NCI-H345 treated with DMSO at 0.1 percent for 48 hours (cell line): Measurements from ENCODE around the gene IMMP2L.
"Not testable (repeated sequence)": the region's sequence is repeated elsewhere in the genome, so short reads cannot be mapped to it uniquely, and the experiment has no call there.

ENCODE experiments used
- DNase-seq: peaks from one replicate; lab custom pipeline; 2025; ENCODE audit not compliant: unreplicated experiment; lab: John Stamatoyannopoulos, UW

Gene IMMP2L

DNA sequence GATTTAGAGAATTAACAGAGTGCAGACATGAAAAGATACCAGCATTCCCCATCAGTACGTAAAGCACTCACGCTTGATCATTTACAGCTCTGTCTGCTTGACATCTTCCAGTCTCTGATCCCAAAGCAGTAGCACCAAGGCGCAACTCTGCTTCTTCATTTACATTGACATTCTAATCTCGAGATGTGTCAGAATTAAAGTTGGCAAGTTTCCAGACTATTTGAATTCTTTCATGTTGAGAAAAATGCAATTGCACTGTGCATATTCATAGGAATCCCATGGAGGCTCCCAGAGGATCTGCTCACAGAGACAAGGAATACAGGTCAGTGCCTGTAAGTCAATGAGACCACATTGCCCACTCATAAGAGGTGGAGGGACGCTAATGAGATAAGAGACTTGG, 287.4 kb downstream of the IMMP2L start:
- no peak for DNase-seq

DNA sequence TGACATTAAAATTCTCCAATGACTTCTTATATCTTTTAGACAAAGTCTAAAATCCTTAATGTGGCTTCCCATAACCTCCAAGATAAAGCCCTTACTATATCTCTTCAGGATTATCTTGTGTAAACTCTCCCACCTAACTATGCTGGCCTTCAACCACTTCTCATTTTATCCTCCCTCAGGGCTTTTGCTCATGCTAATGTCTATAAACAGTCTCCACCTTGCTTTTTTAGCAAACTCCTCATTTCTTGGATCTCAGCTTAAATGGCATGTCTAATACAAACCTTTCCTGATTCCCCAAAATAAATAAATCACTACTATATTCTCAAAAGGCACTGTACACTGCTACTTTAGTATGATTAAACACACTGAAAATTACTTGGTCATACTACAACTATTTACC, 290.2 kb downstream of the IMMP2L start:
- no peak for DNase-seq

DNA sequence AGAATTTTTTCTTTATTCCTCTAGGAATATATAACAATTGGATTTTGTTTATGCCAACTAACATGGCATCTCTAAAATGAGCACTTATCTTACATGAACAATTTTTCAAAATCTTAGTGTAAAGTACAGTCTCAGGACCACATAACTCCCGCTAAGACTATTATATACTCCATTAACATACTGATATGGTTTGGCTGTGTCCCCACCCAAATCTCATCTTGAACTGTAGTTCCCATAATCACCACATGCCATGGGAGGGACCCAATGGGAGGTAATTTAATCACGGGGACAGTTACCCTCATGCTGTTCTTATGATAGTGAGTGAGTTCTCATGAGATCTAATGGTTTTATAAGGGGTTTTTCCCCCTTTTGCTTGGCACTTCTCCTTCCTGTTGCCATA, 291.5 kb downstream of the IMMP2L start:
- not testable (repeated sequence) for DNase-seq

DNA sequence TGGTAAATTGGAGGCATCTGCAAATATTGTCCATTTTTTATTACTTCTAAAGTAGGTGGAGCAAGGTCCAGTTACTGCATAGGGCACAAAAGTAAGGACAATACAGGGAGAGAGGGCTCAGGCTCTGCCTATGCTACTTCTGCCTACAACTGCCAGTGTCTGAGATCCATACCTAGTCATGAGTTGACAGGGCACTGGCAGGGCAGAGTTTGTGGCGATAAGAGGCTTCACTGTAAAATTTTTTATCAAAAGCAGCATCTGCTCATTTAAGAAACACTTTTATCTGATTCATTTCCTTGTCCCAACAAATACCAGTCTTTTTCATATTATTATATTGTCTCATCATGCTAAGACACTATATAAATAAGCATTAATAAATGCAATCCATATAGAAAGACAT, 293.4 kb downstream of the IMMP2L start:
- no peak for DNase-seq

DNA sequence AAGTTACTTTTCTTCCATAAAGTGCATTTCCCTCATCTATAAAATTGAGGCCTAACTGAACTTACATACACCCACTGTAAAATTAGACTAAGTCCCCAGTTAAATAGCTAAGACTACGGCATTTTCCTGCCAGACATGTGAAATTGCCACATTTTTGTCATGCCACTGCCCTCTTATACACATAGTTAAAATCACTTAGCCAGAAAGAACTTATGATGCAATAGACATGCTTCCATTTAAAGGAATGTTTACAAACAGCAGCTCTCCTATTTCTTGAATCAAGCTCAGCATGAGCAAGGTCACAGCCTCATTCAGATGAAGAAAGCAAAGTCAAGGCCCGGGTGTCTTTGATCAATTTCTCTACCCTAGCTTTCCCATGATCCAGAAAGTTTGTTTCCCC, 295.7 kb downstream of the IMMP2L start:
- no peak for DNase-seq

DNA sequence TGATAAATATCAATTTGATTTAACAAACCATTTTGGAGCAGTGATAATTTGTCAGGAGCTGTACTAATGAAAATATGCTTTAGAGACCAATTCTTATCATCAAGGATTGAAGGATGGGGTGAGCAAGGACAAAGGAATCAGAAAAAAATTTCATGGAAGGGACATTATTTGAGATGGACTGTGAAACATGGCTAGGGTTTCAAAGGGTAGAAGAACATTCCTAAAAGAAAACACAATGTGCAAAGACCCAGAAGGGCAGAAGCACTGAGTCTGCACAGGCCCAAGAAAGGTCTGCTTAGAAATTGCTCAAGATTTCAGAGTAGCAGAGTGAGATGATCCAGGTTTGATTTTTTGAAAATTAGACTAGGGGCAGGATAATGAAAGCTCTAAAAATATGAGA, 296.9 kb downstream of the IMMP2L start:
- no peak for DNase-seq

DNA sequence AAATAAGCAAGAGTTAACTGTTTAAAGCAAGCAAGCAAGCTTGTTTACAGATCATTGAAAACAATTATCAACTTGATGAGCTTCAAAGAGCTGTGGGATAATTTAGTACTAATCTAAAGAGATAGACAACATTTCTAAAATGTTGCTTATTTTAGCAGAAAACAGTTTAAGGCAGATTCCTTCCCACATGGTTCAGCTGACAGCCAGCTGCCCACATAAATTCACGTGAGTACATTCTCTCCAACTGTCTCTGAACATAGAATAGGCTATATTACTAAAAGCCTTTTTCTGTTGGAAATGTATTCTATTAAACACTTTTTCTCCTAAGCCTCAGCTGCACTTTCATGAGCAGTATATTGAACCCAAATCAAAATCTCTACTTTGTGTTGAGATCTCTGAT, 297.3 kb downstream of the IMMP2L start:
- DNase-seq = no peak

DNA sequence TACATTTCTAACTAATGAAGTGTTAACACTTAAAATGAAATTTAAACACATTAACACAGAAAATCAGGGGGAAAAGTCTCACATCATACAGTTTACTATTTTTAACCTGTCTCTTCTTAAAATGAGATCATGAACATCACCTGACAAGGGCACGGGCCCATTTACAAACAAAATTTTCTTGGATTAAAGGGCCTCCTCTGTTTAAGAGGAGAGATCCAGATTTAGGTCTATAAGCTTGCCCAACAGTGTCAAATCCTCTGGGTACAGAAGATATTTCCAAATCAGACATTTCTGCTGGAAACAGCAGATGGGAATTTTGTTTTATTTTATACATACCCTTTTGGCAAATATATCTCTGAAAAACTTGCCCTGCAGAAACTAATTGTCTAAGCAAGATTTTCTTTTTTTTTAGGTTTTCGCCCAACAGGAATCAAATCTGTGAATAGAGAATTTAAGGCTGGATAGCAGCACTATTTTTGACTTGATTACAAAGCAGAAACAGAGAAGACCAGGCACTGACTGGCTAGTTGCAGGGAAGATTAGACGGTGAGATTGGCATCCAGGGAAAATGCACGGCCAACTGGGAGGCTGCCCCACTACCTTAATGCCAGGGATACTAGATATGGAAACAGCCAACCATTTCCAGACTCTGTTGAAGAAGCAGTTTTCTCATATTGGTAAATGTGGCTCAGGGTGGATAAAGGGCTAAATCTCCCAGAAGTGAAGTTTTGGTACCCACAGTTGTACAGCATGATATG, 298.0 kb downstream of the IMMP2L start:
- no peak for DNase-seq

DNA sequence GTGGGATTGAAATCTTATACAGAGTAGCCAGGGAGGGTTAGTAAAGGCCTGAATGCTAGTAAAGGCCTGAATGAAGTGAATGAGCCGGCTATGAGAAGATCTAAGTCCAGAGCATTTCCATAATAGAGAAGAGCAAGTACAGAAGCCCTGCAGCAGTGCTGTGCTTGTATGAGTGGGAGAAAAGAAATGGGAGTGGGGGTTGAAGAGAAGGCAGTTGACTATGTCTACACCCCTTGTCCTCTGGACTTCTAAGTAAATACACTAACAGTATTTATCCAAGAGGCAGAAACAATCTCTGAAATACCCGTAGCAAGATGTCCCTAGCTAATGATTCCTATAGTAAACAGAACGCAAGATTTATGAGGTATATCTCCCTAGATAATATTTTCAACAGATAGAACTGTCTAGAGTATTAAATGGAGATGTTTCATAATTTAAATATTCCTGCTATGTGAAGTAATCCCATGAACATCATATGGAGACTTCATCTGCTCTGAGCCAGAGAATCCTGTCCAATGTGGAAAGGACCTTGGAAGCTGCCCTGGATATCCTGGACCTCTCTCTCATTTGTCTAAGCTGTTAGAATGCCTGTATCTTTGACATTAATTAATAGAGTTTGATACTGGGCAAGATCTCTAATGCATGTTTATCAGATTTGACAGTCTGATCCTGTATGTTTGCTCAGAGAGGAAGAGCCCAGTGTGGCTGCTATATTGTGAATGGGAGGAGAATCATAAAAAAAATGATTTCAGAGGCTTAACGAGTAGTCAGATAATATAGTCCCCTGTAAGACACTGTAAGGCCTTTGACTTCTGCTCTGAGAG, 299.8 kb downstream of the IMMP2L start:
- no peak for DNase-seq

DNA sequence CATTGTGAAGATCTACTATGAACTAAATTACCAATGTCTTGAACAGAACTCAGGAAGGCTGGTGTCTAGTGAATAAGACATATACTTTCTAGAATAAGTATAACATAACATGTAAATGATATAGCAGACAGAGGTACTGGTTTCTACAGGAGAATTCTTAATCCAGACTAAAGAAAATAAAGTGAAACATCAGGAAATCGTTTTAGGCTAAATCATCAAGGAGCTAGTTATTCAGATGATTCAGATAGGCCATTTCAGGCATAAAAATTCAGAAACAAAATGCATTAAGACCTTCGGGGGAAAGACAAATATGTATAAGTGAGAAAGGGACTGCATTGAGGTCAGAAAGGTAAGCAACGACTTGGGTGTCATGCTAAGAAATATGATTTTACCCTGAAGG, 300.8 kb downstream of the IMMP2L start:
- no peak for DNase-seq

DNA sequence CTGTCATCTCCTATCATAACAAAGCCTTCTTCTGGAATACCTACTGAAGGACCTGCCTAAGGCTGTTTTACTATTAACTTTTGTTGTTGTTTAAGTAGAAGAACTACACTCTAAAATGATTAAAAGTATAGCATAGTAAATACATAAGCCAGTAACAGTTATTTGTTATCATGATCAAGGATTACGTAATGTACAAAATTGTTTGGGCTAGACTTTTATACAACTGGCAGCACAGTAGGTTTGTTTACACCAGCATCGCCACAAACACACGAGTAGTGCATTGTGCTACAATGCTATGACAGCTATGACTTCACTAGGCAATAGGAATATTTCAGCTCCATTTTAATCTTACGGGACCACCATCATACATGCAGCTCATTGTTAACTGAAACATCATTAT, 302.3 kb downstream of the IMMP2L start:
- DNase-seq = no peak

DNA sequence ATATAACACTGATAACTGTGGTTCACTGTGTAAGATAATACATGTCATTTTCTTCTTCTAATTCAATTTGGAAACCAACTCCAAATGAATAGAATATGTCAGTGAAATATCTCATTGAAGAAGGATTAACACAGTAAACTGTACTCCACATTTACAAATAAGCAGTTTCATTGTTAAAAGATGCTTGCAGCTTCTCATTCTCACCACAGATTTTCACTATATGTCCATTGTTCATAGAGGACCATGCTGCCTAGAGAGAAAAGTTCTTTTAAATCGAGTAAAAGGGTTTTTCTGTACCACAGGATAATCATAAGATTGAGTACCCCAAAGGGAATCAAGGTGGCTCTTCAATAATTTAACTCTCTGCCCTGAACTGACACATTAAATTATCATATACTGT, 305.9 kb downstream of the IMMP2L start:
- no peak for DNase-seq

DNA sequence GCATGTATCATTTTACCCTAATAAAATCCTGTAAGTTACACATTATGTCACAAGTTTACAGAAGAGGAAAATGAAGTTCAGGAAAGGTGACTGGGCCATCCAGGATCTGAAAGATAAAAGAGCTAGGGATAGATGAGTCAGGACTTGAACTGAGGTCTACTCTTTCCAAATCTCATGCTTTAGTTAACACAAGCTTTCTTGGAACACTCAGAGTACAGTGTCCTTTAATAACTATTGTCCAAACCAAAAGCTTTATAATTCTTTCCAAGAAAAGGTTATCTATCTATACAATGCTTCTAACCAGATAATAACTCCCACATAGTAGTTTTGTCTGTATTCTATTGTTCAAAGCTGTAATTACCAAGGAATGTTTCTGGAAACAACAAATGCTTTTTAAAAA, 306.7 kb downstream of the IMMP2L start:
- DNase-seq = no peak

DNA sequence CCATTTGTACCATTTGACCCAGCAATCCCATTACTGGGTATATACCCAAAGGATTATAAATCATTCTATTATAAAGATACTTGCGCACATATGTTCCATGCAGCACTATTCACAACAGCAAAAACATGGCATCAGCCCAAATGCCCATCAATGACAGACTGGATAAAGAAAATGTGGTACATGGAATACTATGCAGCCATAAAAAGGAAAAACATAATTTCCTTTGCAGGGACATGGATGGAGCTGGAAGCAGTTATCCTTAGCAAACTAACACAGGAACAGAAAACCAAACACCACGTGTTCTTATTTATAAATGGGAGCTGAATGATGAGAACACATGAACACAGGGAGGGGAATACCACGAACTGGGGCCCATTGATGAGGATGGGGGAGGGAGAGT, 310.9 kb downstream of the IMMP2L start:
- DNase-seq = not testable (repeated sequence)

DNA sequence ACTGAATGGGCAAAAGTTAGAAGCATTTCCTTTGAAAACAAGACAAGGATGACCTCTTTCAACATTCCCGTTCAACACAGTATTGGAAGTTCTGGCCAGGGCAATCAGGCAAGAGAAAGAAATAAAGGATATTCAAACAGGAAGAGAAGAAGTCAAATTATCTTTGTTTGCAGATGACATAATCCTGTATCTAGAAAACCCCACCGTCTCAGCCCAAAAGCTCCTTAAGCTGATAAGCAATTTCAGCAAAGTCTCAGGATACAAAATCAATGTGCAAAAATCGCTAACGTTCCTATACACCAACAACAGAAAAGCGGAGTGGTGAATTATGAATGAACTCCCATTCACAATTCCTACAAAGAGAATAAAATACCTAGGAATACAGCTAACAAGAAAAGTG, 312.5 kb downstream of the IMMP2L start:
- DNase-seq = not testable (repeated sequence)

DNA sequence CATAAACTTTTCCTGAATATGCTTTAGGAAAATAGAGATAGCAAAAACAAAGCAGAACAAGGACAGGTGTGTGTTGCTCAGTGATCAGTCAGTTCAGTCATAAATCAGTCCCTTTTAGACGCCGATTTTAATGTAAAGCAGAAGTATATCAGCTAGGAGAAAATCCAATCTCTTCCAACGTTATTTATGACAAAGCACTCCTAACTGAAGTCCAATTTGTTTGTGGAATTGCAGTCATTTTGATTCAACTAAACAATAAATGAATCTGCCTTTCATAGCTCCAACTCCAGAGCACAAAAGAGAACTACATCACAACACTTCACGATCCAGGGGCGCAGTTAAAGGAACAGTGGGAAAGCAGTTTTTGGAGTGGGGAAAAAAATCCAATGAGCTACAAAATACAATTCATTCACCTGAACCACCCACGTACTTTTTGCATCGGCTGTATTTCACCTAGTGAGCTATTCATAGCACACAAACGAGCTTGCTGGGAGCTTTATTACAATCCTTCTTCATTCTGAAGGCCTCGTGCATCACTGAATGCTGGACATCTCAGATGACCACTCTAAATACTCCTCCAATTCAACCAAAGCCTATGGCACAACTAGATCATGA, 320.0 kb downstream of the IMMP2L start:
- DNase-seq = peak; percentile 71

DNA sequence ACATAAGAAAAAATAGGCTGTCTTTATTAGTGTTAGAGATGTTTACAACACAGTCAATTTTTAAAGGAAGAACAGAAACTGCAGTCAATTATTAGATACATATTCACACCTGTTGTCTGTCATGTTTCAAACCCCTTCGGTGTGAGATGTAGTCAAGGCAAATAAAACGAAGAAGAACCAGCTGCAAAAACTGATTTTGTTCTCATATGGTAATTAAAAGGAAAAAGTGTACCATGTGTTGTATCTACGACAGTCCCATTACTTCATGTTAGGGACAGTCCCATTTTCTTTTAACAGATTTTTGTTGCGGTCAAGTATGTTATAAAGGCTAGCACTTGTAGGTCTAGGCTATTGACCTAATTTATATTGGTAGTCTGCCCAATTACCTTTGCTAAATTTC, 321.9 kb downstream of the IMMP2L start:
- no peak for DNase-seq

DNA sequence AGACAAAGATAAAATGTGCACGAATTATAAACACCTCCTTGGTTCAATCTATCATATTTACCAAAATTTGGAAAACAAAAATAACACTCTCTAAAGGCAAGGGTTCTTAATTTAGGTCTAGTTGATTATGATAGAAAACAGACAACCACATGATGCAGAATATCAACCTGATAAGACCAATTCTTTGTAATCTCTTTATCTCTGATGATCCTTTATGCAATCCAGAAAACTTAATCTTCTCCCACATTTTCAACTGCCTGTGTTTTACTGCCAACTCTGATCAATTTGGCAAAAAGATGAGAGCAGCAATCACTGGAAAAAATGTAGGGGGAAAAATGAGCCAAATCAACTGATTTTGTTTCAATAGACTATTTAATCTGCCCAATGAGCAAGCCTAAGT, 322.9 kb downstream of the IMMP2L start:
- DNase-seq = no peak

DNA sequence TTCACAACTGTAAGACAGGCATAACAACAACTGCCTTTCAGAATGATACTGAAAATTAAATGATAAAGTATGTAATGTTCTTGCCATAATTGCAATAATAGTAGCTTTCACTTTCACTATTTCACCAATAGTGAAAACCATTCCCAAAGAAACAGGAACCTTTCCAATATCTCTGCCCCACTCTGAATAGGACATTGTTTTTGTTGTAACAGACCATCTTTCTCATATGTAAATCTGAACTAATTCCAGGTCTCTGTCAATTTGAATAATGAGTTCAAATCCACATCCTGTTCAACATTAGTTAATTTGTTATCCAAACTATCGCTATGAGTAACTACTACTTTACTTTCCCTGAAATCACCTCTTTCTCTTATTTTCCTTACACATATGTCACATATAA, 323.4 kb downstream of the IMMP2L start:
- no peak for DNase-seq

DNA sequence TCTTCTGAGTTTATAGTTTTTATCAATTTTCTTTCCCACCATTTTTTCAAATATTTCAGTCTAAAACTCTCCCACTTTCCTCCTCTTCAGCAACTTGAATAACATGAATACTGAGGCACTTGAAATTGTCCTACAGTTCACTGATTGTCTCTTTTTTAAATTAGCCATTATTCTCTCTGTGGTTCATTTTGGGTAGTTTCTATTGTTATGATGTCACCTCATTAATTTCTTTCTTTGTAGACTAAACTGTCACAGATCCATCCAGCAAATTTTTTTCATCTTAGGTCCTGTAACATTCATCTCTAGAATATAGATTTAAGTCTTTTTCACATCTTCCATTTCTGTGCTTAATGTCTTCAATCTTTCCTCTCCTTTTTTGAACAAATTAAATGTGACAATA, 326.6 kb downstream of the IMMP2L start:
- no peak for DNase-seq

DNA sequence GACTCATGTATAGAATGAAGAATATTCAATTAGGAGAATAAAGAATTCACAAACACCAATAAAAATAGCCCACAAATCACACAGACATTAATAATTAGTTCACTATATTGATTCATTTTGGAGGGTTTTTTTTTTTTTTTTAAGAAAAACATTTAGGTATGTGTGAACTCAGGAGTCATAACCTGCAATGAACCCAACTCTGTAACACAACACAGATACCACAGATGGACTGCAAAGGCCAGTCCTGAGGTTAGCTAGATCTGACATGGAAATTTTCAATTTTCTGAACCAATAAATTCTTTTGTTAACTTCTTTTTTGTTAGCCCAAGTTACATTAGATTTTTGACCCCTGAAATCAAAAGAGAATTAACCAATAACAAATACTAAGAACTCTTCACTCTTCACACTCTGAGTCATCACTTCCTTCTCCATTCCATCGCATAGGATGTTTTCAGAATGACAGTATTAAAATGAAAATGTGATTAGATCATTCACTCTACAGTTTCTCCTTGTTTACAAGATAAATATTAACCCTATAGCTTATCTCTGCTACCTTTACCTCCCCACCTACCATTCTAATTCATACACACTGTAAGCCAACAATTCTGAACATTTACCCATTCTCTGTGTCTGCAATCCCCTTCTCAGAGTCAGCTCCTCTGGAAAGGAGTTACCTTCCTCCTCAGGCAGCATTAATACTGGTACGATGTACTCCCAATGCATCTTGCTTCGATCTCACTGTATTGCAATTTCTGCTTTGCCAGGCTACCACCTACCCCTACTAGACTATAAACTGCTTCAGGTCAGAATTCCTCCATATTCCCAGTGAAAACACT, 329.8 kb downstream of the IMMP2L start:
- no peak for DNase-seq
